ENCODE results near the gene HMBS.
A peak's percentile ranks its signal among the peaks of the same experiment; 100 is the strongest.

Gene HMBS

DNA sequence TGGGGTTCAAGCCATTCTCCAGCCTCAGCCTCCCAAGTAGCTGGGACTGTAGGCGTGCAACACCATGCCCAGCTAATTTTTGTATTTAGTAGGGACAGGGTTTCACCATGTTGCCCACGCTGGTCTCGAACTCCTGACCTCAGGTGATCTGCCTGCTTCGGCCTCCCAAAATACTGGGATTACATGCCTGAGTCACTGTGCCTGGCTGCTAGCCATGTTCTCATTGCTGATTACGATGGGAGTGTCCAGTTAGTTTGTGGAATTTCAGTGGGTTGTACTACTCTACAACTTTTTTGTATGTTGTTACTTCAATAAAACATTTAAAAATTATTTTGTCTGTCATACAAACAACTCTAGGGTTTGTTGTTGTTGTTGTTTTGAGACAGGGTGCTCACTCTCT, 21.9 kb upstream of the HMBS start:
- no peak for DNase-seq
- H3K4me3 ChIP-seq (ENCODE audit: low read depth, low read length): no peak overlapping the region
- H3K9me3 ChIP-seq: no peaks in the 10 kb centered on the region
- H3K27me3 ChIP-seq: no peaks in the 10 kb centered on the region
- no peaks in the 10 kb centered on the region for H3K4me1 ChIP-seq
- TF ChIP-seq, protein P1, sequence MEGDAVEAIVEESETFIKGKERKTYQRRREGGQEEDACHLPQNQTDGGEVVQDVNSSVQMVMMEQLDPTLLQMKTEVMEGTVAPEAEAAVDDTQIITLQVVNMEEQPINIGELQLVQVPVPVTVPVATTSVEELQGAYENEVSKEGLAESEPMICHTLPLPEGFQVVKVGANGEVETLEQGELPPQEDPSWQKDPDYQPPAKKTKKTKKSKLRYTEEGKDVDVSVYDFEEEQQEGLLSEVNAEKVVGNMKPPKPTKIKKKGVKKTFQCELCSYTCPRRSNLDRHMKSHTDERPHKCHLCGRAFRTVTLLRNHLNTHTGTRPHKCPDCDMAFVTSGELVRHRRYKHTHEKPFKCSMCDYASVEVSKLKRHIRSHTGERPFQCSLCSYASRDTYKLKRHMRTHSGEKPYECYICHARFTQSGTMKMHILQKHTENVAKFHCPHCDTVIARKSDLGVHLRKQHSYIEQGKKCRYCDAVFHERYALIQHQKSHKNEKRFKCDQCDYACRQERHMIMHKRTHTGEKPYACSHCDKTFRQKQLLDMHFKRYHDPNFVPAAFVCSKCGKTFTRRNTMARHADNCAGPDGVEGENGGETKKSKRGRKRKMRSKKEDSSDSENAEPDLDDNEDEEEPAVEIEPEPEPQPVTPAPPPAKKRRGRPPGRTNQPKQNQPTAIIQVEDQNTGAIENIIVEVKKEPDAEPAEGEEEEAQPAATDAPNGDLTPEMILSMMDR (IDR thresholded peaks at IDR 0.05; ENCODE audit: low read depth, low read length): no peak
- H3K36me3 ChIP-seq: no peaks in the 10 kb centered on the region

DNA sequence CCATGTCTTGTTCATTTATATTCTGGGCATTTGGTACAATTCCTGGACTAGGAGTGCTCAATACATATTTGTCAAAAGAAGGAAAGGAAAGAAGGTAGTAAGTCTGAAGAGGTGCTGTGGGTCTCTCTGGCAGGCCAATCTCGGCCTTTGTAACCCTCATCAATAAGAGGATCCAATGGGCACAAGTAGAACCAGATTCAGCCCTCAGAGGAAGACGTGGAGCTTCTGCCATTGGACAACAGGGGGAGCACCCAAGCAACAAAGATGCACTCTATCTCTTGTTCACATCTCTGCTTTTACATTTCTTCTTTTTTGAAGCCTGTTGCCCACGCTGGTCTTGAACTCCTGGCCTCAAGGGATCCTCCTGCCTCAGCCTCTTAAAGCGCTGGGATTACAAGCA, 19.3 kb upstream of the HMBS start:
- TF ChIP-seq, protein P1 (IDR thresholded peaks at IDR 0.05; ENCODE audit: low read depth, low read length): peak; percentile 75
- H3K36me3 ChIP-seq: peaks cover 4% of the 10 kb centered on the region; the same call in 1 of the 2 replicates
- H3K4me3 ChIP-seq (ENCODE audit: low read depth, low read length): no peak overlapping the region
- peak; percentile 52 for DNase-seq
- no peaks in the 10 kb centered on the region for H3K4me1 ChIP-seq
- no peaks in the 10 kb centered on the region for H3K27me3 ChIP-seq
- H3K9me3 ChIP-seq: no peaks in the 10 kb centered on the region

DNA sequence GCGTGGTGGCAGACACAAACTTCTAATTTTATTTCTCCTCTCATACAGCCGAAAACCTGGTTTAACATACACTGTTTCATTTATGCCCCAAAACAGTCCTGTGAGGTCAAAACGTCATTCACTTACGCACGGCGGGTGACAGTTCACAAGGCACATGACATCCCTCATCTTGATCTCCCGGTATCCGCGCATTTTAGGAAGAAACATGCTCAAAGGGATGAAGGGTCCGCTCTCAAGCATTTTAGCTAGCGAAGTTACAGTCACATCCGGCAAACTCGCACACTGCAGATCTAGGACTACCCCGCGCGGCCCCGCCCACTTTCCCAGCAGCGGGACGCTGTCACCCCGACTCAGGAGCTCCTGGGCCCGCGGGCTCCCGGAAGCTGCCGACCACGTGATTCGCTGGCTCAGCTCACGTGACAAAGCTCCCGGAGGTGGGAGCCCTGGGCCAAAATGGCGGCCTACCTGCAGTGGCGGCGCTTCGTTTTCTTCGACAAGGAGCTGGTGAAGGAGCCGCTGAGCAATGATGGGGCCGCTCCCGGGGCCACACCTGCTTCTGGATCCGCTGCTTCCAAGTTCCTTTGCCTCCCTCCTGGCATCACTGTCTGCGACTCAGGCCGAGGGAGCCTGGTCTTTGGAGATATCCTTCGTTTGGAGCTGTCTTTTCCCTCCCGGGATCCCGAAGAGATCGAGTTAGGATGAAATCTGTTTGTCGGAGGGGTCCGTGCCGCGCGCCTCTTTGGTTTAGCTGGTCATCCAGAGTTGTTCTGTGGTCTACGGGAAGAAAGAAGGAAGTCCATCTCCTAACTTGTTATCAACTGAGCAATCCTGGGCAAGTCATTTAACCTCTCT, 17.1 kb upstream of the HMBS start, which contains the start of gene VPS11:
Gene VPS11 (plus strand): TSS at position 448 of the 852 bp plus-strand sequence. CDS start 6 bp downstream, at position 454.
- Histone ChIP-seq H3K4me1 (no peaks in the 10 kb centered on the region), H3K27me3 (no peaks in the 10 kb centered on the region), H3K4me3 (ENCODE audit: low read depth, low read length) (peak within 1 kb of the TSS; percentile 100), H3K9me3 (no peaks in the 10 kb centered on the region), H3K36me3 (peaks cover 19% of the 10 kb centered on the region)
- TF ChIP-seq, protein P1 (IDR thresholded peaks at IDR 0.05; ENCODE audit: low read depth, low read length): no peak
- peak; percentile 98 for DNase-seq

DNA sequence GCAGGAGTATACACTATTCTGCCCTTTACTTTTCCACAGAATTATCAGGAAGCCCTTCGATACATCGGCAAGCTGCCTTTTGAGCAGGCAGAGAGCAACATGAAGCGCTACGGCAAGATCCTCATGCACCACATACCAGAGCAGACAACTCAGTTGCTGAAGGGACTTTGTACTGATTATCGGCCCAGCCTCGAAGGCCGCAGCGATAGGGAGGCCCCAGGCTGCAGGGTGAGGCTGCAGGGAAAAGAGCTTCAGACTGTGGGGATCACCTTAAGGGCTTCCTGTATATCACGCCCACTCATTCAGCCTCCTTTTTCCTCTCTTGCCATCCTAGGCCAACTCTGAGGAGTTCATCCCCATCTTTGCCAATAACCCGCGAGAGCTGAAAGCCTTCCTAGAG, 6.8 kb upstream of the HMBS start:
- TF ChIP-seq, protein P1 (IDR thresholded peaks at IDR 0.05; ENCODE audit: low read depth, low read length): no peak
- no peaks in the 10 kb centered on the region for H3K4me1 ChIP-seq
- no peak overlapping the region for H3K4me3 ChIP-seq (ENCODE audit: low read depth, low read length)
- peaks cover 58% of the 10 kb centered on the region for H3K36me3 ChIP-seq
- H3K27me3 ChIP-seq: no peaks in the 10 kb centered on the region
- no peaks in the 10 kb centered on the region for H3K9me3 ChIP-seq
- DNase-seq: no peak

DNA sequence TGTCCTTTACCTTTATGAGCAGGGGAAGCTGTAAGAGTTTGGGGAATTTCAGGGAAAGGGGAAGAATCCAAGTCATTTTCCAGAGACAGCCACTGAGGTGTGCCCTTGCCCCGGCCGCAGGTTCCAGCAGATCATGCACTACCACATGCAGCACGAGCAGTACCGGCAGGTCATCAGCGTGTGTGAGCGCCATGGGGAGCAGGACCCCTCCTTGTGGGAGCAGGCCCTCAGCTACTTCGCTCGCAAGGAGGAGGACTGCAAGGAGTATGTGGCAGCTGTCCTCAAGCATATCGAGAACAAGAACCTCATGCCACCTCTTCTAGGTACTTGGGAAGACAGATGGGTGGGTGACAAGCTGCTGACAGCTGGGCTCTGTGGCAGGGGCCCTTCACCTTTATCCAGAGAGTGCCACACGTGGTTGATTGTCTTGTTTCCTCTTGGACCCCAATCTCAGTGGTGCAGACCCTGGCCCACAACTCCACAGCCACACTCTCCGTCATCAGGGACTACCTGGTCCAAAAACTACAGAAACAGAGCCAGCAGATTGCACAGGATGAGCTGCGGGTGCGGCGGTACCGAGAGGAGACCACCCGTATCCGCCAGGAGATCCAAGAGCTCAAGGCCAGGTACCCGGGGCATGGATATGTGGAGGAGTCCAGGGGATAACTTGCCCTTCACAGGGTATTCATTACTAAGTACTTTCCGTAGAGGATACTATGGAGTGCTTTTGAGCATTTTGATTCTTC, 5.8 kb upstream of the HMBS start:
- Histone ChIP-seq H3K4me1 (no peaks in the 10 kb centered on the region), H3K9me3 (no peaks in the 10 kb centered on the region), H3K36me3 (peaks cover 50% of the 10 kb centered on the region), H3K27me3 (no peaks in the 10 kb centered on the region), H3K4me3 (ENCODE audit: low read depth, low read length) (no peak overlapping the region)
- TF ChIP-seq, protein P1 (IDR thresholded peaks at IDR 0.05; ENCODE audit: low read depth, low read length): no peak
- no peak for DNase-seq
